Putamen (tissue), 1 donor: ENCODE measurements around the gene AUTS2.
"Not testable (repeated sequence)": the region's sequence is repeated elsewhere in the genome, so short reads cannot be mapped to it uniquely, and the experiment has no call there.

ENCODE experiments used
- DNase-seq: peaks from one replicate; pipeline ENCODE4 v3.0.0-alpha.2; 2016; ENCODE audit warnings: low spot score

The AUTS2 gene

GRCh38 chr7:70717553-70718329 is 1119.5 kb downstream of the AUTS2 start:
- peak; percentile 43 for DNase-seq

DNA sequence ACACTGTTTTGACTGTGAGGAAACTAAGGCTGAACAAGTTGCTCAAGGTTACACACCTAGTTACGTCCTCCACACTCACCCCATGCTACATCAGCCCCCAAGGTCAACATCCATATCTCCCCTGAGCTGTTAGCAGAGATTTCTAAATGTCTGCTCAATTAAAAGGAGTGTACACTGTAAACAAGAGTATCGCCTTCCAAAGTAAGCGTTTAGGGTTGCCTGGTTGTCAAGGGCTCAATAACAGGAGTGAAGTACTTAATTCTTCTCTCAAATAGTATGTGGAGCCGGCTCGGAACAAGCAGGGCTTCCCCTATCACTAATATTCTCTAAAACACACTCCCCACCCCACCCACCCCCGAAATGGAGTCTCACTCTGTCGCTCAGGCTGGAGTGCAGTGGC is 1120.8 kb downstream of the AUTS2 start:
- DNase-seq = no peak

- DNase-seq = no peak
These were observed 1122.1 kb downstream of the AUTS2 start for GRCh38 chr7:70720191-70720873.

DNA sequence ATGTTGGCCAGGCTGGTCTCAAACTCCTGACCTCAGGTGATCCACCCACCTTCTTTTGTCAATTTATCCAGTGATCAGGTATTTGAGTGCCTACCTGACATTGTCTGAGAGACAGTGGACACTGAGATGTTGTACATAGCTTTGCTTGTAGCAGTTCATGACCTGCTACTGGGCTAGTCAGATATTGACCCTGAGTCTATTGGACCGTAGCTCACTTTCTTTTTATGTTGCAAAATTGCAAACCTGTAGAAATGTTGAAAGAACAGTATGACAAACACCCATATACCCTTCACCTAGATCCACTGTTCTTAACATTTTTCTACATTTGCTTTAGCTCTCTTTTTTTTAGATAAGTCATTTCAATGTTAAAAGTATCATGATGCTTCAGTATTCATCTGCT is 1123.2 kb downstream of the AUTS2 start:
- no peak for DNase-seq

DNA sequence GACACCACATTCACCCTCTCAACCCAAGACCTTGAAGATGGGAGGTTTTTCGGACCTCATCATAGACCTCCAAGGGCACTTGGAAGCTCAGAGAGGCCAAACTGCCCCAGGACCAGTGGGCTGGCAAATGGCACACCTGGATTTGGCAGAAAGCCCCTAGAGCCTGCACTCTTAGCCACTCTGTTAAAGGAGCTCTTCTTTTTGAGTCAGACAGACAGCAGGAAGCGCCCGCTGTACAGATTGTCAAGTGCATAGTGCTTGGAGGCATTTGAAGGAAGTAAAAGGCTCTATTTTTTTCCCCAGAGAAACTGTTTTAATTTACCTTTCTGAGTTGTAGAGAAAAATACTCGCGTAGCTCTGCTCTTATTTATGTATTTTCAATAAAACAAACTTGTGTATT is 1125.1 kb downstream of the AUTS2 start:
- no peak for DNase-seq

GRCh38 chr7:70725448-70725847 is 1127.2 kb downstream of the AUTS2 start:
- DNase-seq = no peak

- DNase-seq = no peak
These were observed 1128.0 kb downstream of the AUTS2 start for GRCh38 chr7:70726294-70726693.

DNA sequence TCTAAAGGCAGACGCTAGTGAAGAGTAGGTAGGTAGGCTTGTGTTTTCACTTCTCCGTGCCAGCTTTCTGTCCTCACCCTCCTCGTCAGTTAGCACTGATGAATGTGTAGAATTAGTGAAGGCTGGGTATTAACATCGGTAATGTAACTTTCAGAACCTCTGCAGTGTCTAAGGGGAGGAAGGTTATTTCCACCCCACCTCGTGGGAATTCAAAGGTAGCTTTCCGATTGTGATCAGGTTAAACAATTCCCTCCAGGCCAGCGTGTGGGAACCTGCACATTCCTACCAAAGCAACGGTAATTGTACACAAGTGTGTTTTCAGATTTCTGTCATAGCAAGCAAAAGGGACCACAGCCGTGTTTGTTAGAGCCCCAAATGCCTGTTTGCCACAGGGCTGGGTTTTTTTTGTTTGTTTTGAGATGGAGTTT is 1128.7 kb downstream of the AUTS2 start:
- DNase-seq = no peak

DNA sequence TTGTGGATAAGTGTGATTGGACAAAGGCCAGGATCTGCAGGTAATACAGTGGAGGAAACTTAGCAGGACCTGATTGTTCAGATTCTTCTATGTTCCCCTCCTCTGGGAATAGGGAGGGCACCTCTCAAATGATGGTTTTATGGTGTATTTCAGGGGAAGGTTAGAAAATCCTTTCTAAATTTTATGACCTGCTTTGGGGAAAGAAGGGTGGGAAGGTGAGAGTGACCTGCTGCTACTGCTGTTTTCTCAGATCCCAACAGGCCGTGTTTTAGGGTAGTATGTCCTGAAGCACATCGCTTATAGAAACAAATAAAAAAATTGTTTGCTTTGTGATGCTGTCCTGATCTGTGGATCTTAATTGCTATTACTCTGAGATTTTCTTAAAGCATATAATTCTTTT is 1129.6 kb downstream of the AUTS2 start:
- no peak for DNase-seq

DNA sequence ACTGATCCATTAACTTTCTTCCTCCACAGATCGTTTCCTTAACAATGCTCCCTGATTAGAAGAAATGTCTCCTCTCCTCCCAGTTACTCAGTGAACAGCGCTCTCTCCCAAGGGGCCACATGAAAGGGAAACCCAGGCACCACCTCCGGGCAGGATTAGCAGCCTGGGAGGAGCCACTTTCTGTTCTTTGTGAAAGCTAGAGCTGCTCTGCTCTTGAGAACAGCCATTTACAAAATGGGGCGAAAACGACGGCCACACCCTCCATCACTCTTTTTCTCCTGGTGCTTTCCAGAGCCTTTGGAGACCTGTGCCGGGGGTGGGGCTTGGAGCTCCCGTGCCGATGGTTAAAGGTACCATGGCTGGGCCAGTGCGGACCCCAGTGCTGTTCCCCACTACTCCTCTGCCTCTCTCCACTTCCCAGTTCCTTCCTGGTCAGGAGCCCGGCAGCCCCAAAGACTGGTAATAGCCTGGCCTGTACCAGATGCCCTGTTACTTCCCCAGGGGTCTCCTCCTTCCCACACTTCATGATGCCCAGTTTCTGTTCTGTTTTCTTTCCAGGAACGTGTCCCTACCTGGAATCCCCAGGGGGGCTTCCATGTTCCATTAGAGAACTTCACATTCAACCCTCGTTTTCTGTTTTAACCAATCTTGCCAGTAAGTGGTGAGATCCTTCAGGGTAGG is 1130.7 kb downstream of the AUTS2 start:
- DNase-seq = no peak

DNA sequence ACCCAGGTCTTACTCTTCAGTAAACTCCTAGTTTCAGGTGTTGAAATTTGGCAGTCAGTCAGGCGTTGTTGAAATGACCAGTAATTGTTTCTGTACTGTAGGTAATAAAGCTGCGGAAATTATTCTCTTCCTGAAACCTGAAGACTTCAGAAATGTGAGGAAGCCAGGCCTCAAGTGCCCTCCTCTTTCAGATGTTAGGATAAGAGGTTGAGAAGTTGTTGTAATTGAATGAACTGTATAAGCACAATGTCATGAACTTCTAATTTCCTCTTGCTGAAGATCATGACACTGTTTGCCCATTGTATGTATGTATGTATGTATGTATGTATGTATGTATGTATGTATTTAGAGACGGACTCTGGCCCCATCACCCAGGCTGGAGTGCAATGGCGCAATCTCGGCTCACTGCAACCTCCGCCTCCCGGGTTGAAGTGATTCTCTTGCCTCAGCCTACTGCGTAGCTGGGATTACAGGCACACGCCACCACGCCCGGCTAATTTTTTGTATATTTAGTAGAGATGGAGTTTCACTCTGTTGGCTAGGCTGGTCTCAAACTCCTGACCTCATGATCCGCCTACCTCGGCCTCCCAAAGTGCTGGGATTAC is 1131.4 kb downstream of the AUTS2 start:
- DNase-seq = not testable (repeated sequence)

- no peak for DNase-seq
These were observed 1132.3 kb downstream of the AUTS2 start for GRCh38 chr7:70730451-70731110.

DNA sequence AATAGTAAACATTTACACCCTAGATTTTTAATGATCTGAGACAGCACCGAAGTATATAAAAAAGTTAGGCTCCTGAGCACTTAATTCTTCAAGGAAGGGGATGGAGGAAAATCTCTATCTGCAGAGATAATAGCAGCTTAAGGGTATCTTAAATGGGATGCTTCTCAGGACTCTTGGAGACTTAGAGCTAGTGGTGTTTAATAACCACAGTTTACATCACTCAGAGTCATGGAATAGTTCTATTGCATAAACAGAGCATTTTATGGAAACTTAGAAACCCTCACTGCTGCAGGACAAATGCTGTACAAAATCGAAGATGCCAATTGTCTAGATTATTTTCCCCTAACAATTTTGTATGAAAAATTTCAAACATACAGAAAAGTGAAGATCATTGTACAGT is 1134.8 kb downstream of the AUTS2 start:
- no peak for DNase-seq

DNA sequence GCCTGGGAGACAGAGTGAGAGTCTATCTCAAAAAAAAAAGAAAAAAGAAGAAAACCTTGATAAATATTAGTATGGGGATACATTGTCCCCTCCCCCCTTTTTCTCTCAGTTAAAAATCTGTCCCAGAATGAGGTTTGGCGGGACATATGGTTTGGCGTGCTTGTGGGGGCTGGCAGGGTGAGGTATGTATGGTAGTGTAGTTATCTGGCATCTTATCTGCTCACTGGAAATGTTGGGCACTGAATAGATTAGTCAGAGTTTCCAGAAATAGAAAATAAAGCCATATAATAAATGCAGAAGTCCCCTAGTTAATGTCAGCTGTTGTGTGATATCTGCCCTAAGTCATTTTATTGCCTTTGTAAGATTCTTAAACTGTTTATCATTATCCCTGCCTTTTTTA is 1136.1 kb downstream of the AUTS2 start:
- no peak for DNase-seq

- DNase-seq = no peak
These were observed 1137.0 kb downstream of the AUTS2 start for GRCh38 chr7:70735313-70735712.

GRCh38 chr7:70736715-70737460 is 1138.6 kb downstream of the AUTS2 start:
- DNase-seq = no peak

DNA sequence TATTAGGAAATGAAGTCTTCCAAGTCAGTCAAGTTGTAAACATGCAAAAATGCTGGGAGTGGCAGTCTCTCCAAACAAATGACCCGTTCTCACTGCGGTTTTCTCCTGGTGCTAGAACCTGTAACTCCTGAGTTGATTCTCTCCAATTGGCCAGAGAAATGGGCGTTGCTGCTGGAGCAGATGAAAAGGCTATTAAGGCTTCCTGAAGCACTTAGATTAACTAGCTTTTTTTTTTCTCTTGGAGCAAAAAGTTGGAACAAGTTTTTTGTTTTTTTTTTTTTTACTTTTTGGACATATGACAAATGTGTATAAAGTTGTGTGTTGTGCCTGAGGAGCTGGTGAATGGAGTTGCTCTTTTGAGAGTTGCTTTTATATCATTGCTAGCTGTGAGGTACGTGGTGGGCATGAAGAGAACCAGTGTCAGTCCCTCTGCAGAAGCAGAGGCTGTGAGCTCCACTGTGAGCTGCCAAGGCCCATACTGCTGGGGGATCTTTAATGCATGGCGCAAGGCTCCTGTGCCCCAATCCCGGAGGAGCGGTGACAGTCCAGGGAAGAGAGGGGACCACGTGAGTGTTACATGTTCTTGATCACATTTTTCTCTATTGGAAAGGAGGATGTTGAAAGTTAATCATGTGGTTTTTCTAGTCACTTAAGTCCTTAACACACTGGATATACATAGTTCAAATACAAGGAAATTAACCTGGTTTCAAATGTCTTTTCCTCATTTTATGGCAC is 1140.0 kb downstream of the AUTS2 start:
- DNase-seq = no peak

DNA sequence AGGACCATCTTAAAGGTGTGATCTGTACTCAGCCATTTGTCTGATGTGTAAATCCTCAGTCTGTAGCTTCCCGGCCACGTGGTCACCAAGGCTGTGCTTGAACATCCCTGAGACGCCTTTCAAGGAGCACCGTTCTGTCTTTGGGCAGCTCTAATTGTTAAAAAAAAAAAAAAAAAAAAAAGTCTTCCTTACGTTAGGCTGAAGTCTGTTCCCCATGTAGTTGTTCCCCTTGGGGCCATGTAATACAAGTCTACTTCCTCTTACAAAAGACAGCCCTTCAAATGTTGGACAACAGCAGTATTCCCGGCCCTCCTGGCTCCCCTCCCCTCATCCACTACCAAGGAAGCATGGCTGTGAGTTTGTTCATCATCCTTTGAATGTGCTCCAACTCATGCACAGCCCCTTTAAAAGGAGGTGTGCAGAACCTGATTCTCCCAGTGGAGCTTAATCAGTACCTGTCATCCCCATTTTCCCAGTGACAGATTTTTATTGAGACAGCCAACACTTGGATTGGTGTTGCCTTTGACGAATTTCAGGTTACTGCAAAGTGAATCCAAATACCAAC is 1141.5 kb downstream of the AUTS2 start:
- peak; percentile 37 for DNase-seq

DNA sequence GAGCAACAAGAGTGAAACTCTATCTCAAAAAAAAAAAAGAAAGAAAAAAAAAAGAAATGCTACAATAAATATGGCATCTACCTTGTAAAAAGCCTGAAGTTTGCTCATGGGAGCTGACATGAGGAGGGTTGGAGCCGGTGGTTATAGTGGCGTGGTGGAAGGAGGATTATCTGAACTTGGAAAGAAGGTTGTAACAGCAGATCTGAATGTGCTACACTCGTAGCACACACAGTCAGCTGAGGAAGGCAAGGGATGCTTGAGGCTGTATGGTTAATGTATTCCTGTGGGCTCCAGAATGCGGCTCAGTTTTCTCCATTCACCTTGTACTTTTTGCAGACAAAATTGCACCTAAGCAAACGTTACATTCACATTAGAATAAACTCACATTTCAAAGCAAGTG is 1143.4 kb downstream of the AUTS2 start:
- no peak for DNase-seq
